GM18873 (cell line): Measurements from ENCODE around the gene GYPB.
"Not testable (repeated sequence)": the region's sequence is repeated elsewhere in the genome, so short reads cannot be mapped to it uniquely, and the experiment has no call there.

Experiments used
- ATAC-seq: cut with Tn5 transposase; IDR thresholded peaks from one replicate; pipeline ENCODE4 v1.9.1; 2021; ENCODE audit warnings: mild to moderate bottlenecking, moderate library complexity, moderate number of reproducible peaks; ENCODE audit not compliant: unreplicated experiment, low FRiP score

Gene GYPB

GRCh38 chr4:144019277-144019676, at the start of gene GYPB:
TSS of gene GYPB (minus strand) at chr4:144019380. CDS start at chr4:144019287, 93 bp downstream.
- not testable (repeated sequence) for ATAC-seq

- ATAC-seq = not testable (repeated sequence)
Measured at GRCh38 chr4:144061556-144061955, 42.4 kb upstream of the GYPB start.

GRCh38 chr4:144060234-144060859, 41.2 kb upstream of the GYPB start:
- ATAC-seq = not testable (repeated sequence)

- ATAC-seq = no peak
Measured at GRCh38 chr4:144056800-144057199, 37.6 kb upstream of the GYPB start.

- ATAC-seq = not testable (repeated sequence)
Measured at GRCh38 chr4:144055336-144055735, 36.2 kb upstream of the GYPB start.

- ATAC-seq = not testable (repeated sequence)
Measured at GRCh38 chr4:144051494-144051893, 32.3 kb upstream of the GYPB start.

GRCh38 chr4:144050631-144051030, 31.5 kb upstream of the GYPB start:
- not testable (repeated sequence) for ATAC-seq

GRCh38 chr4:144049495-144050424, 30.6 kb upstream of the GYPB start:
- ATAC-seq = not testable (repeated sequence)

GRCh38 chr4:144044936-144045335, 25.8 kb upstream of the GYPB start:
- ATAC-seq = not testable (repeated sequence)

- ATAC-seq = not testable (repeated sequence)
Measured at GRCh38 chr4:144032580-144032979, 13.4 kb upstream of the GYPB start.

- ATAC-seq = not testable (repeated sequence)
Measured at GRCh38 chr4:144031875-144032274, 12.7 kb upstream of the GYPB start.

- not testable (repeated sequence) for ATAC-seq
Measured at GRCh38 chr4:144031369-144031768, 12.2 kb upstream of the GYPB start.

GRCh38 chr4:144030708-144031107, 11.5 kb upstream of the GYPB start:
- not testable (repeated sequence) for ATAC-seq

- ATAC-seq = not testable (repeated sequence)
Measured at GRCh38 chr4:144026682-144027081, 7.5 kb upstream of the GYPB start.

- ATAC-seq = not testable (repeated sequence)
Measured at GRCh38 chr4:144024399-144025053, 5.3 kb upstream of the GYPB start.

- not testable (repeated sequence) for ATAC-seq
Measured at GRCh38 chr4:144022772-144023400, 3.7 kb upstream of the GYPB start.

GRCh38 chr4:144021336-144021990, 2.3 kb upstream of the GYPB start:
- not testable (repeated sequence) for ATAC-seq

- not testable (repeated sequence) for ATAC-seq
Measured at GRCh38 chr4:144018223-144019000, 768 bp downstream of the GYPB start.

GRCh38 chr4:144017271-144017670, 1.9 kb downstream of the GYPB start:
- ATAC-seq = not testable (repeated sequence)
